NCI-H146 (cell line): Measurements from ENCODE around the gene MARCHF2.

Source experiments
- DNase-seq: peaks from one replicate; lab custom pipeline; 2025; lab: John Stamatoyannopoulos, UW

The MARCHF2 gene

GRCh38 chr19:8387688-8388611 is 25.2 kb upstream of the MARCHF2 start:
- peak; percentile 87 for DNase-seq

- no peak for DNase-seq
These were observed 24.5 kb upstream of the MARCHF2 start for GRCh38 chr19:8388612-8388958.

DNA sequence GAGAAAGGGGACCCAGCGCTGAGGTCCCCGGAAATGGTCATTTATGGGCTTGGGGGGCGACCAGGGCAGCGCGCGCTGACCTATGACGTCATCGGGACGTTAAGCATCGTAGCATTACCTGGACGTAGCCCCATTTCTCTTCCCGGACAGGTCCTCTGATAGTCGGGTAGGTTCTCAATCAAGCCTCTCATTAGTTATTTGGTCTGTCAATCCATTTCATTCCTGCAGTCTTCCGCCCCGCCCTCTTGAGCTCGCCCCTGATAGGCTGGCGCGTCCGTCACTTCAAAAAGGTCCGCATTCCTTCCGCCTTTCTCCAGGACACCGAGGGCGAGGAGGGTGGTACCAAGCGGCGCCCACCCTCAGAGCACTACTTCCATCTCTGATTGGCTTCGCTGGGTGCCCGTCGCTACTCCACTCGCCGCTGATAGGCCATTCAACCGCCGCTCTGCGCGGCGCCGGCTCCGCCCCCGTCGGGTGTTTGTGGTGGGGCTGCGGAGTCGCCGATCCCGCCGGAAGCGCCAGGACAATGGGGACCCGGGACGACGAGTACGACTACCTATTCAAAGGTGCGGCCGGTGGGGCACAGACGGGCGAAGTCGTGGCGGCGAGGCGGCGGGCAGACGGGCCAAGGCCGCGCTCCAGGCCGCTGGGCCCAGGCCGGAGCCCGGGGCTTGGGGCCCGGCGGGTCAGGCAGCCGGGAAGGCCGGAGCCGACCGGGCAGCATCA is 23.1 kb upstream of the MARCHF2 start, which contains the start of gene RAB11B:
TSS of gene RAB11B (plus strand) at position 470 of the 726 bp plus-strand sequence. CDS start at position 527, 57 bp downstream.
- DNase-seq, result peak; percentile 99

GRCh38 chr19:8390617-8390981 is 22.5 kb upstream of the MARCHF2 start:
- DNase-seq, result peak; percentile 78

GRCh38 chr19:8391198-8392016 is 21.7 kb upstream of the MARCHF2 start:
- DNase-seq, result no peak

GRCh38 chr19:8392017-8392591 is 21.0 kb upstream of the MARCHF2 start:
- no peak for DNase-seq

DNA sequence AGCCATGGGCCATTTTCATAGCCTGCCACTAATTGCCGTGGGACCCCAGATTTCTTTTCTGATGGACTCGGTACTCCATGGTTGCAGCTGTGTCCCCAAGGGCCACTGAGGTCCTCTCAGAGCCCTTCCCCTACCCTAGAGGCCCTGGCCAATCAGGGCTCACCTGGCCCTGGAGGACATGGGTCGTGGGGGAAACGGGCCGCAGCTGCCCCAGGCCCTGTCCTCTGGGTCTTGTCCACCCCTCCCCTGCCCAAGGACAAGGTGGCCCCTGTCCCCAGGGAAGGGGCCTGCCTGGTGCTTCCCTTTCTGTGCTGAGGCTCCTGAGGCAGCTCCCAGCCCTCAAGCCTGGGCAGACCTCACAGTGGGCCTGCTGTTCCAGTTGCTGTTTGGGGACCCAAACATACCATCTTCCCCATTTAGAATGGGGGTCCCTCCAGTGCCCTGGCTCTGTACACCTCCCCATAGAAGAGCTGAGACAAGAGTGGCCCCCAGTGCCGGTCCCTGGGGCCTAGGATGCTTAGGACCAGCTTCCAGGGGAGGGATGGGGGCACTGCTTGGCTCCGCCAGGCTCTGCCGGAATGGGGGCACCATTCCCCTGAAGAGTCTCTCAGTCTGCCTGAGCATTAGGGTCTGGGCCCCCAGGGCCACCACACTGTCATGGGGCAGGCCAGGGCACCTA is 19.8 kb upstream of the MARCHF2 start:
- DNase-seq, result no peak

- no peak for DNase-seq
These were observed 19.2 kb upstream of the MARCHF2 start for GRCh38 chr19:8393871-8394250.

DNA sequence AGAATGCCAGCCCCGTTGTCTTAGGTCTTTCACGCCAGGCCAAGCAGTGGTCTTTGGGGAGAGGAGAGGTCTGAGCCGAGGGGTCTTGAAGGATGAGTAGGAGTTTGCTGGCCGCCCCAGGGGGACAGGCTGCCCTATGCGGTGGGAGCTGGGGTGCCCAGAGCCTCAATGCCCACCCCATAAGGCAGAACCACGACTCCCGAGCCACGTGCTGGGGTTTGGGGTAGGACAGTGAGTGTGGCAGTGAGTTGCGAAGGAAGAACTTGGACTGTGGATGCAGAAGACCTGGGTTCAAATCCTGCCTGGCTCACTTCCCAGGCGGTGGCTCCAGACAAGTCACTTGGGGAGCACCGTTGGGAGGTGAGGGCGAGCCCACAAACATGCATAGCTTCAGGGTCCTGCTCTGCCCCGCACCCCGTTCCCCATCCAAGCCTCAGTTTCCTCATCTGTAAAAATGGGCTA is 17.5 kb upstream of the MARCHF2 start:
- no peak for DNase-seq

GRCh38 chr19:8396185-8396562 is 16.9 kb upstream of the MARCHF2 start:
- no peak for DNase-seq

DNA sequence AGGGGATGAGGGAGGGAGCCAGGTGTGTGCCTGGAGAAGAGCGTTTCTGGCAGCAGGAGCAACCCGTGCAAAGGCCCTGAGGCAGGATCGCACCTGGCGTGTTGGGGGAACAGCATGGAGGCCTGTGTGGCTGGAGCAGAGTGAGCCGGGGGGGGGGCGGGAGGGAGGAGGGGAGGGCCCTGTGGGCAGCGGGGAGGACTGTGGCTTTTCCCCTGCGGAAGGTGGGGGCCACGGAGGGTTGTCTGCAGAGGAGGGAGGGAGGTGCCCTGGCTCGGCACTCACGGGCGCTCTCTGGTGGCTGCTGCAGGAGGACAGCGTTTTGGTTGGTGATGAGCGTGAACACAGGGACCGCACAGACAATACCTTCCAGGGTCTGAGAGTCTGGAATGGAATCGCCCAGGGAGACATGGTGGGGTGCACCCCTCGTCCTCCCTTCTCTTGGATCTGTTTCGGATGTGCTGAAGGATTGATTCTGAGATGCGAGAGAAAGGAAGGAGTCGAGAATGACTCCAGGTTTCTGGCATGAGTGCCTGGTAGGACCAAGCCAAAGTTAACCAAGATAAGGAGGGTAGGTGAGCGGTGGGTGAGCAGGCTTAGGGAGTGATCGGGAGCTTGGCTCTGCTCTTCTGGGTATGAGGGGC is 16.4 kb upstream of the MARCHF2 start:
- no peak for DNase-seq

GRCh38 chr19:8397271-8397670 is 15.8 kb upstream of the MARCHF2 start:
- no peak for DNase-seq

DNA sequence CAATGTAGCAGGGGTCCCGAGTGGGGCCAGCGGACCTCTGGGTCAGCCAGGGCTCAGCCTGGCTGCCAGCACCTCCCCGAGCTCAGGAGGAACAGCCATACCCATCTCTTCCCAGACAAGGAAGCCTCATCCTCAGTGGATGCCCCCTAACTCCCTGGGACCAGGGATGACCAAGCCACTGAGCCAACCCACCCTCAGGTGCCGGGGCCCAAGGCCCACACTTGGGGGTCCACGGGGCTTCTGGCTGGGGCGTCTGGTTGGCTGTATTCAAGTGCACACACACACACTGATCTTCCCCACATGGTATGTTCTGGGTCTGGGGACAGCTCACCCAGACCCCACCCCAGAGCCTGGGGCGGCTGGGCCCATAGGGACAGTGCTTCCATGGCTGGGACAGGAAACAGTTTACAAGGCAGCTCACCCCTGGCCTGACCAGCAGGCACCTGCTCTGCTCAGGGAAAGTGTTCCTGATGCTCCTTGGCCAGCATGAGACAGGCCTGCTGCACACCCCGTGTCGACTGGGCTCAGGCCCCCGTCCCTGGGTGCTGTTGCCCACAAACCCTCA is 15.3 kb upstream of the MARCHF2 start:
- DNase-seq, result no peak

DNA sequence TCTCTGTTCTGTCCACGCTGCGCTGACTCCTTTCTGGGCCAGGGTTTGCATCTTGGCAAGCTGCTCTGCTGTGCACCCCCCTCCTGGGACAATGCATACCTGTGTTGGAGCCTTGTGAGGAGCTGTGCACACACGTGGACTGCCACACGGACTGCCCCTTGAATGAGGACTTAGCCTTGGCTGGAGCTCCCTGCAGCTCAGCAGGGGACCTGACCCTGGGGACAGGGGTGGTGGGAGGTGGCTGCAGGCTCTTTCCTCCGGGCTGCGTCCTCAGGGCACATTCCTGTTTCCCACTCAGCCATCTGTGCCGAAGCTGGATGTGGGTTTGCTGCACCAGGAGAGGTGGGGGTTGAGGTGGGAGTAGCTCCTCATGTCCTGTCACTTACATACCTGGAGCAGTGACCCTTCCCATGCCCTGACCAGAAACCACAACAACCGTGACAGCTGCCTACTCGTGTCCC is 14.8 kb upstream of the MARCHF2 start:
- no peak for DNase-seq

DNA sequence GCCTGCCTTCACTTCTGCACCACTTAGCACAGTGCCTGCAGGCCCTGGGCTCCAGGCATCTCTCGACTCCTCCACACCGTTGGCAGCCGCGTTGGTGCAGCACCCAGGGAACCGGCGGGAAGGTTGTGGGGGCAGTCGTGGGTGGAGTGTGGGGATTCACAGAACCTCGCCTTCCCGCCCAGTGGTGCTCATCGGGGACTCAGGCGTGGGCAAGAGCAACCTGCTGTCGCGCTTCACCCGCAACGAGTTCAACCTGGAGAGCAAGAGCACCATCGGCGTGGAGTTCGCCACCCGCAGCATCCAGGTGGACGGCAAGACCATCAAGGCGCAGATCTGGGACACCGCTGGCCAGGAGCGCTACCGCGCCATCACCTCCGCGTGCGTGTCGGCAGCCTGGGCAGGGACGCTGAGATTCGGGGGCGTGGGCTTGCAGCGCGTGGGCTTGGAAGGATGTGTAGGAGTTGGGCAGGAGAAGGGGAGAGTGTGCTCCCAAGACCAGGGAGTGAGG is 13.4 kb upstream of the MARCHF2 start:
- no peak for DNase-seq

GRCh38 chr19:8401981-8402411 is 11.1 kb upstream of the MARCHF2 start:
- no peak for DNase-seq

DNA sequence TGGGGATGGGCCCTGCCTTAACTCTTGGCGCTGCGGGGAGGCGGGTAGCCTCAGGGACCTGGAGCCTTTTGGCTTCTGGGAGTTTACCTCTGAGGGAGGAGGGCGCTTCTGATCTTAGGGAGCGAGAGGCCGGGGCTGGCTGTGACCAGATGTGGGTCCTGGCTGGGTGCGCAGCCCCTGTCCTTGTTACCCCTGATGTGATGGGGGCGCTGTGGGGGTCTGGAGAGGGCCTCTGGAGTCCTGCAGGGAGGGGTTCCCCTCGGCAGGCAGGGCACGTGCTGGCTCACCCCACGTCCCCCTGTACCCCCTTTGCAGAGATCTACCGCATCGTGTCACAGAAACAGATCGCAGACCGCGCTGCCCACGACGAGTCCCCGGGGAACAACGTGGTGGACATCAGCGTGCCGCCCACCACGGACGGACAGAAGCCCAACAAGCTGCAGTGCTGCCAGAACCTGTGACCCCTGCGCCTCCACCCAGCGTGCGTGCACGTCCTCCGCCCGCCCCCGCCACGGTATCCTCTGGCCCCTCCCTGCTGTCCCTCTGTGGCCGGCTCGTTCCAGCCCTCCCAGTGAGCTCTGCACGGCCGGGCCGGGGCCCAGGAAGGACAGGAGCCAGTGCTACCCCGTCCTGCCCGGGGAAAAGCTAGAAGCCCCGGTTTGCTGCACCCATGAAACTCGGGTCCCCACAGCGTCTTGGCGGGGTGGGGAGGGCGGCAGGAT is 9.8 kb upstream of the MARCHF2 start:
- DNase-seq, result no peak

GRCh38 chr19:8403820-8404109 is 9.3 kb upstream of the MARCHF2 start:
- DNase-seq, result no peak

- DNase-seq, result no peak
These were observed 8.5 kb upstream of the MARCHF2 start for GRCh38 chr19:8404391-8405151.
